Measurements from ENCODE around the gene CREB3.

DNA sequence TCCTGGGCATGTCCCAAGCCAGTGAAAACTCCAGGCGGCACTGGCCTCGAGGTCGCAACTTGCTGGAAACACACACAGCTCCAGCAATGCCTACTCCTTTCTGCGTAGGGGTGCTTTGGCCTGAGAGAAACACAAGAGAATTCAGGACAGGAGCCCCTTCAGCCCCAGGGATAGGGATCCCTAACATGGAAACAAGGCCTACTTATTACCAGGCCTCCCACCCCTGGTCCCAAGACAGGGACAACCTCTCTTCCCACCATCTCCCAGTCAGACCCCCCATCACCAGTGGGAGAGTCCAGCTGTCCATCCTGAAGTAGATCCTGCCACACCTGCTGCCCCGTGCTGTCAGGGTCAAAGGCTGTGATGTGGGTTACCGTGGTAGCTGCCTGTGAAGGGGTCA is 7.8 kb downstream of the CREB3 start:
- TF ChIP-seq, protein P1, sequence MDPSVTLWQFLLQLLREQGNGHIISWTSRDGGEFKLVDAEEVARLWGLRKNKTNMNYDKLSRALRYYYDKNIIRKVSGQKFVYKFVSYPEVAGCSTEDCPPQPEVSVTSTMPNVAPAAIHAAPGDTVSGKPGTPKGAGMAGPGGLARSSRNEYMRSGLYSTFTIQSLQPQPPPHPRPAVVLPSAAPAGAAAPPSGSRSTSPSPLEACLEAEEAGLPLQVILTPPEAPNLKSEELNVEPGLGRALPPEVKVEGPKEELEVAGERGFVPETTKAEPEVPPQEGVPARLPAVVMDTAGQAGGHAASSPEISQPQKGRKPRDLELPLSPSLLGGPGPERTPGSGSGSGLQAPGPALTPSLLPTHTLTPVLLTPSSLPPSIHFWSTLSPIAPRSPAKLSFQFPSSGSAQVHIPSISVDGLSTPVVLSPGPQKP (IDR thresholded peaks at IDR 0.05; ENCODE audit: low read depth, low read length): no peak
- TF ChIP-seq, protein P2, sequence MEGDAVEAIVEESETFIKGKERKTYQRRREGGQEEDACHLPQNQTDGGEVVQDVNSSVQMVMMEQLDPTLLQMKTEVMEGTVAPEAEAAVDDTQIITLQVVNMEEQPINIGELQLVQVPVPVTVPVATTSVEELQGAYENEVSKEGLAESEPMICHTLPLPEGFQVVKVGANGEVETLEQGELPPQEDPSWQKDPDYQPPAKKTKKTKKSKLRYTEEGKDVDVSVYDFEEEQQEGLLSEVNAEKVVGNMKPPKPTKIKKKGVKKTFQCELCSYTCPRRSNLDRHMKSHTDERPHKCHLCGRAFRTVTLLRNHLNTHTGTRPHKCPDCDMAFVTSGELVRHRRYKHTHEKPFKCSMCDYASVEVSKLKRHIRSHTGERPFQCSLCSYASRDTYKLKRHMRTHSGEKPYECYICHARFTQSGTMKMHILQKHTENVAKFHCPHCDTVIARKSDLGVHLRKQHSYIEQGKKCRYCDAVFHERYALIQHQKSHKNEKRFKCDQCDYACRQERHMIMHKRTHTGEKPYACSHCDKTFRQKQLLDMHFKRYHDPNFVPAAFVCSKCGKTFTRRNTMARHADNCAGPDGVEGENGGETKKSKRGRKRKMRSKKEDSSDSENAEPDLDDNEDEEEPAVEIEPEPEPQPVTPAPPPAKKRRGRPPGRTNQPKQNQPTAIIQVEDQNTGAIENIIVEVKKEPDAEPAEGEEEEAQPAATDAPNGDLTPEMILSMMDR (IDR thresholded peaks at IDR 0.05): no peak
- TF ChIP-seq, protein P3, sequence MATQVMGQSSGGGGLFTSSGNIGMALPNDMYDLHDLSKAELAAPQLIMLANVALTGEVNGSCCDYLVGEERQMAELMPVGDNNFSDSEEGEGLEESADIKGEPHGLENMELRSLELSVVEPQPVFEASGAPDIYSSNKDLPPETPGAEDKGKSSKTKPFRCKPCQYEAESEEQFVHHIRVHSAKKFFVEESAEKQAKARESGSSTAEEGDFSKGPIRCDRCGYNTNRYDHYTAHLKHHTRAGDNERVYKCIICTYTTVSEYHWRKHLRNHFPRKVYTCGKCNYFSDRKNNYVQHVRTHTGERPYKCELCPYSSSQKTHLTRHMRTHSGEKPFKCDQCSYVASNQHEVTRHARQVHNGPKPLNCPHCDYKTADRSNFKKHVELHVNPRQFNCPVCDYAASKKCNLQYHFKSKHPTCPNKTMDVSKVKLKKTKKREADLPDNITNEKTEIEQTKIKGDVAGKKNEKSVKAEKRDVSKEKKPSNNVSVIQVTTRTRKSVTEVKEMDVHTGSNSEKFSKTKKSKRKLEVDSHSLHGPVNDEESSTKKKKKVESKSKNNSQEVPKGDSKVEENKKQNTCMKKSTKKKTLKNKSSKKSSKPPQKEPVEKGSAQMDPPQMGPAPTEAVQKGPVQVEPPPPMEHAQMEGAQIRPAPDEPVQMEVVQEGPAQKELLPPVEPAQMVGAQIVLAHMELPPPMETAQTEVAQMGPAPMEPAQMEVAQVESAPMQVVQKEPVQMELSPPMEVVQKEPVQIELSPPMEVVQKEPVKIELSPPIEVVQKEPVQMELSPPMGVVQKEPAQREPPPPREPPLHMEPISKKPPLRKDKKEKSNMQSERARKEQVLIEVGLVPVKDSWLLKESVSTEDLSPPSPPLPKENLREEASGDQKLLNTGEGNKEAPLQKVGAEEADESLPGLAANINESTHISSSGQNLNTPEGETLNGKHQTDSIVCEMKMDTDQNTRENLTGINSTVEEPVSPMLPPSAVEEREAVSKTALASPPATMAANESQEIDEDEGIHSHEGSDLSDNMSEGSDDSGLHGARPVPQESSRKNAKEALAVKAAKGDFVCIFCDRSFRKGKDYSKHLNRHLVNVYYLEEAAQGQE (IDR thresholded peaks at IDR 0.05): no peak
- TF ChIP-seq CHD4 (IDR thresholded peaks at IDR 0.05; ENCODE audit: borderline replicate concordance) (no peak), EP300 (IDR thresholded peaks at IDR 0.05) (no peak), SREBF2 (IDR thresholded peaks at IDR 0.05) (no peak)
- TF ChIP-seq, protein P4, sequence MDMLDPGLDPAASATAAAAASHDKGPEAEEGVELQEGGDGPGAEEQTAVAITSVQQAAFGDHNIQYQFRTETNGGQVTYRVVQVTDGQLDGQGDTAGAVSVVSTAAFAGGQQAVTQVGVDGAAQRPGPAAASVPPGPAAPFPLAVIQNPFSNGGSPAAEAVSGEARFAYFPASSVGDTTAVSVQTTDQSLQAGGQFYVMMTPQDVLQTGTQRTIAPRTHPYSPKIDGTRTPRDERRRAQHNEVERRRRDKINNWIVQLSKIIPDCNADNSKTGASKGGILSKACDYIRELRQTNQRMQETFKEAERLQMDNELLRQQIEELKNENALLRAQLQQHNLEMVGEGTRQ (IDR thresholded peaks at IDR 0.05): no peak

Data from A549 (cell line).